ENCODE measurements around the gene LZTR1. TPM values are rescaled to one million over a fixed set of nuclear protein-coding genes. Genes with fewer than 3 reads are reported as not detected.

Gene LZTR1
- total RNA-seq, 2 donors from 2014 or later = 25.7 to 66.9 TPM

DNA sequence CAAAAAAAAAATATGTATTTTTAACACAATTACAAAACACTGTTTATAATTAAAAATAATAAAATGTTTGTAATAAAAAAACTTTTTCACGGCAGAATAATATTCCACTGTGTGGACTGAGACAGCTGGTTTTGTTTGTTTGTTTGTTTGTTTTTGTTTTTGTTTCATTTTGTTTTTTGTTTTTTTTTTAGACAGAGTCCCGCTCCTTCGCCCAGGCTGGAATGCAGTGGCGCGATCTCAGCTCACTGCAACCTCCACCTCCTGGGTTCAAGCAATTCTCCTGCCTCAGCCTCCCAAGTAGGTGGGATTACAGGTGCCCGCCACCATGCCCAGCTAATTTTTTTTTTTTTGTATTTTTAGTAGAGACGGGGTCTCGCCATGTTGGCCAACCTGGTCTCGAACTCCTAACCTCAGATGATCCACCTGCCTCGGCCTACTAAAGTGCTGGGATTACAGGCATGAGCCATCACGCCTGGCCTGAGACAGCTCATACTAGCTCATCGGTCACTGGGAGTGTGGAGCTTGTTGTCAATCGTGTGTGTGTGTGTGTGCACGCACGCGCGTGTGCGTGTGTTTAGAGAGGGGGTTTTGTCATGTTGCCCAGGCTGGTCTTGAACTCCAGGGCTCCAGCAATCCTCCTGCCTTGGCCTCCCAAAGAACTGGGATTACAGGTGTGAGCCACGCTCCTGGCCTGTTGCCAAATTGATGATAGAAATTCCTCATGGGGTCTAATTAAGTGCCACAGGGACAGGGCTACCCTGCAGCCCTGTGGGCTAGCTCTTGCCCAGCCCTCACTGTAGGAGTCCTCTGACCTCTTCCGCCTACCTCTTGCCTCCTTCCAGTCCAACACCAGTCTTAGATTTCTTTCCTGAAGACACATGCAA, 22.3 kb upstream of the LZTR1 start:
- 92 to 96% methylated on average over 20 of the region's 20 CpGs for WGBS, 2 donors
- intact Hi-C loops (cut with DNase I) = loop anchor here (10.0 kb wide), 2 partner anchors 45 to 55 kb away; partner anchors contain the start of genes CRKL and P2RX6

GRCh38 chr22:20960609-20961008, 21.5 kb upstream of the LZTR1 start:
- H3K4me1 ChIP-seq = peaks cover 37% of the 10 kb centered on the region
- ATAC-seq = no peak
- intact Hi-C loops (cut with DNase I) = loop anchor here (10.0 kb wide), 2 partner anchors 46 to 54 kb away; partner anchors contain the start of genes CRKL and P2RX6

More for the DNA sequence above, 22.3 kb upstream of the LZTR1 start:
- peaks cover 35% of the 10 kb centered on the region for H3K4me1 ChIP-seq
- DNase-seq = no peak
- ATAC-seq = no peak
- H3K9me3 ChIP-seq = no peaks in the 10 kb centered on the region
- no peak overlapping the region for H3K4me3 ChIP-seq
- no peaks in the 10 kb centered on the region for H3K36me3 ChIP-seq (replicated peaks in 1 of 2; ENCODE audit: insufficient read depth in 1 of 2, low read depth in 2 of 2)
- H3K27ac ChIP-seq = no peak overlapping the region
- TF ChIP-seq POLR2A (IDR thresholded peaks at IDR 0.05) = no peak
- TF ChIP-seq, protein P1, sequence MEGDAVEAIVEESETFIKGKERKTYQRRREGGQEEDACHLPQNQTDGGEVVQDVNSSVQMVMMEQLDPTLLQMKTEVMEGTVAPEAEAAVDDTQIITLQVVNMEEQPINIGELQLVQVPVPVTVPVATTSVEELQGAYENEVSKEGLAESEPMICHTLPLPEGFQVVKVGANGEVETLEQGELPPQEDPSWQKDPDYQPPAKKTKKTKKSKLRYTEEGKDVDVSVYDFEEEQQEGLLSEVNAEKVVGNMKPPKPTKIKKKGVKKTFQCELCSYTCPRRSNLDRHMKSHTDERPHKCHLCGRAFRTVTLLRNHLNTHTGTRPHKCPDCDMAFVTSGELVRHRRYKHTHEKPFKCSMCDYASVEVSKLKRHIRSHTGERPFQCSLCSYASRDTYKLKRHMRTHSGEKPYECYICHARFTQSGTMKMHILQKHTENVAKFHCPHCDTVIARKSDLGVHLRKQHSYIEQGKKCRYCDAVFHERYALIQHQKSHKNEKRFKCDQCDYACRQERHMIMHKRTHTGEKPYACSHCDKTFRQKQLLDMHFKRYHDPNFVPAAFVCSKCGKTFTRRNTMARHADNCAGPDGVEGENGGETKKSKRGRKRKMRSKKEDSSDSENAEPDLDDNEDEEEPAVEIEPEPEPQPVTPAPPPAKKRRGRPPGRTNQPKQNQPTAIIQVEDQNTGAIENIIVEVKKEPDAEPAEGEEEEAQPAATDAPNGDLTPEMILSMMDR (IDR thresholded peaks at IDR 0.05) = no peak
- peaks cover 0 to 3% of the 10 kb centered on the region in 2 donors for H3K27me3 ChIP-seq

DNA sequence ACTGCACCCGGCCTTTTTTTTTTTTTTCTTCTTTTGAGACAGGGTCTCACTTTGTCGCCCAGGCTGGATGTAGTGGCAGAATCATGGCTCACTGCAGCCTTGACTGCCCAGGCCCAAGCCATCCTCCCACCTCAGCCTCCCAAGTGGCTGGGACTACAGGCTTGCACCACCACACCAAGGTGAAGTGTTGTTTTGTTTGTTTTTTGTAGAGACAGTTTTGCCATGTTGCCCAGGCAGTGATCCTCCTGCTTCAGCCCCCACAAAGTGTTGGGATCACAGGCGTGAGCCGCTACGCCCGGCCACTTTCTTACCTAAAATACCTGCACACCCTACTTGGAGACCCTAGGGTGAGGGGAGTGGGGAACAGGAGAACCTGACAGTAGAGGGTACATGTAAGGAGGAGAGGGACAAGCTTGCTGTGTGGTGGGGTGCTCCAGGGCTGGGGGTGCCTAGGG, 19.6 kb upstream of the LZTR1 start:
- DNase-seq (no peak), ATAC-seq (no peak)
- H3K9me3 ChIP-seq = no peaks in the 10 kb centered on the region
- H3K4me1 ChIP-seq = peaks cover 19% of the 10 kb centered on the region
- intact Hi-C loops (cut with DNase I) = loop anchor here (10.0 kb wide), 2 partner anchors 48 to 52 kb away; partner anchors contain the start of genes CRKL and P2RX6
- no peaks in the 10 kb centered on the region for H3K36me3 ChIP-seq (replicated peaks in 1 of 2; ENCODE audit: insufficient read depth in 1 of 2, low read depth in 2 of 2)
- H3K27ac ChIP-seq = no peak overlapping the region
- 78 to 87% methylated on average over 6 of the region's 6 CpGs for WGBS, 2 donors
- TF ChIP-seq POLR2A (IDR thresholded peaks at IDR 0.05) = no peak
- TF ChIP-seq, protein P1 (IDR thresholded peaks at IDR 0.05) = no peak
- H3K27me3 ChIP-seq = peaks cover 0 to 3% of the 10 kb centered on the region in 2 donors
- no peak overlapping the region for H3K4me3 ChIP-seq

More at GRCh38 chr22:20960609-20961008, 21.5 kb upstream of the LZTR1 start:
- WGBS, 2 donors = 91 to 93% methylated on average over 4 of the region's 4 CpGs
- Histone ChIP-seq H3K27ac (no peak overlapping the region), H3K4me3 (no peak overlapping the region), H3K9me3 (no peaks in the 10 kb centered on the region), H3K36me3 (replicated peaks in 1 of 2; ENCODE audit: insufficient read depth in 1 of 2, low read depth in 2 of 2) (no peaks in the 10 kb centered on the region), H3K27me3 (peaks cover 0 to 3% of the 10 kb centered on the region in 2 donors)
- no peak for TF ChIP-seq POLR2A (IDR thresholded peaks at IDR 0.05)
- TF ChIP-seq, protein P1 (IDR thresholded peaks at IDR 0.05) = no peak
- no peak for DNase-seq

DNA sequence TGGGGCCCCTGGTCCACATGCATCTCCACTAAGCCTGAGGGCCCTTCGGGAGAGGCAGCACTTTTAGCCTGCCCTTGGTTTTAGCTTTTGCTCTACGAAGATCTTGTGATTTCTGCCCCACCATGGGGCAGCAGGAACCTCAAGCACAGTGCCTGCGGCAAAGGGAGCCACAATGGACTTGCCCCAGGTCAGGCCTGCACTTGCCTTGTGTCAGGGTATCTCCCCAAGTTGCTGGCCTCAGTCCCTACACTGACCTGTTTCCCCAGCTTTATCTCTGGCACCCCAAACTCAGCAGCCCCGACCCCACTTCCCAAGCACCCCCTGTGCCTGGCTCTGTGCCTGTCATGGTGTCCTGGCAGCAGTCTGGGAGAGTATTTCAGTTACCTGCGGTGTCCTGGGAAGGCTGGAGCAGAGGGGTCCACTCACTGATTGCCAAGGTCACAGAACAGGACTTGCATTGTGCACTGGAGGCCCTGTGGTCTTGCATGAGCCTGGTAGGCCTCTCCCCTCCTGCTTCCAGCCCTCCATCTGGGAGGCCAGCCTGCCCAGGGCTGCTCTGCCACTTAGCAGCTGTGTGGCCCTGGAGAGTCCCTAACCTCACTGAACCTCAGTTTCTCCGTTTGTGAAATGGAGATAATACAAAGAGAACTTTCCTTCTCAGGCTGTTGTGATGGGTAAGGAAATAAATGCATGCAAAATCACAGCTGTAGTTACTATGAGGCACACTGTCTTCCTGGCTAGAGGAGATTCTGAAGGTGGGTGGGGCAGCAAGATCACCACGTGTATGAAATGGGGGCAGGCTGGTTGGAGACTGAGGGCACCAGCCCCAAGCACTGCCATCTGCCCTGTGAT, 18.7 kb upstream of the LZTR1 start:
- WGBS, 2 donors = 67 to 77% methylated on average over 6 to 7 of the region's 7 CpGs
- Histone ChIP-seq H3K9me3 (no peaks in the 10 kb centered on the region), H3K36me3 (replicated peaks in 1 of 2; ENCODE audit: insufficient read depth in 1 of 2, low read depth in 2 of 2) (no peaks in the 10 kb centered on the region), H3K27me3 (peaks cover 0 to 3% of the 10 kb centered on the region in 2 donors), H3K27ac (no peak overlapping the region), H3K4me3 (no peak overlapping the region), H3K4me1 (peaks cover 11% of the 10 kb centered on the region)
- DNase-seq = no peak
- no peak for TF ChIP-seq POLR2A (IDR thresholded peaks at IDR 0.05)
- TF ChIP-seq, protein P1 (IDR thresholded peaks at IDR 0.05) = no peak
- ATAC-seq = no peak
- intact Hi-C loops (cut with DNase I) = loop anchor here (10.0 kb wide), 2 partner anchors 49 to 51 kb away; partner anchors contain the start of genes CRKL and P2RX6
